Hematopoietic multipotent progenitor cell treated with erythropoietin and hydrocortisone succinate and interleukin-3 and kit ligand, for 8 days (in vitro differentiated cells): ENCODE measurements around the gene MAN2A1.

Experiments used
- DNase-seq: peaks from one replicate; pipeline ENCODE4 v3.0.0-alpha.2; 2015

MAN2A1 gene

DNA sequence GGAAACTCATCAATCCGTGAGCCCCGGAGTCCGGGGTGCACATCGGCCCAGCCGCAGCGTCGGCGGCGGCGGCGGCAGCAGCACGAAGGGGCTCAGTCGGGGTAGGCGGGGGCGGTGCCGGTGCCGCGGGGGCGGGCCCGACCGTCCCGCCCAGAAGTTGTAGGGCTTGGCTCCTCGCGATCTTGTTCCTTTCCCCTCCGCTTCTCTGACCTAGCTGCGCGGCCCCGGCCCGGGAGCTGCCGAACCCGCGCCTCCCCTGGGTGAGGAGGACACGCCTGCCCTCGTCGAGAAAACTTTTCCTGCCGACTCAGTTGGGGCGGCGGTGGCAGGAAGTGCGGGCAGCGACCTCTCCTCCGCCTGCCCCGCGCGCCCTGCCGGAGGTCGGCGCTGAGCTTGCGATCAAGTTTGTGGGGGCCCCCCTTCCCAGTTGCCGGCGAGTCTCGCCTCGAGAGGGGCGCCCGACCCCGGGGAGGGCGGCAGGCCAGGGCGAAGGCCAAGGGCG lies at the start of gene MAN2A1:
Gene MAN2A1, plus strand, starts transcription at position 188 of the 502 bp plus-strand sequence. CDS start 491 bp downstream, outside the sequence.
- DNase-seq = peak; percentile 85

DNA sequence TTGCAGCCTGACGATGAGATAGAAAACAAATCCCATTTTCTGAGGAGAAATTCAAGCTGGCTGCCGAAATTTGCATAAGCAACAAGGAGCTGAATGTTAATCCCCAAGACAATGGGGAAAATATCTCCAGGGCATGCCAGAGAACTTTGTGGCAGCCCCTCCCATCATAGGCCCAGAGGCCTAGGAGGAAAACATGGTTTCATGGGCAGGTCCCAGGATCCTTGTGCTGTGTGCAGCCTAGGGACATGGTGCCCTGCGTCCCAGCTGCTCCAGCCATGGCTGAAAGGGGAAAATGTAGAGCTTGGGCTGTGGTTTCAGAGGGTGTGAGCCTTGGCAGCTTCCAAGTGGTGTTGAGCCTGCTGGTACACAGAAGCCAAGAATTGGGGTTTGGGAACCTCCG lies 48.8 kb upstream of the MAN2A1 start:
- DNase-seq = no peak

DNA sequence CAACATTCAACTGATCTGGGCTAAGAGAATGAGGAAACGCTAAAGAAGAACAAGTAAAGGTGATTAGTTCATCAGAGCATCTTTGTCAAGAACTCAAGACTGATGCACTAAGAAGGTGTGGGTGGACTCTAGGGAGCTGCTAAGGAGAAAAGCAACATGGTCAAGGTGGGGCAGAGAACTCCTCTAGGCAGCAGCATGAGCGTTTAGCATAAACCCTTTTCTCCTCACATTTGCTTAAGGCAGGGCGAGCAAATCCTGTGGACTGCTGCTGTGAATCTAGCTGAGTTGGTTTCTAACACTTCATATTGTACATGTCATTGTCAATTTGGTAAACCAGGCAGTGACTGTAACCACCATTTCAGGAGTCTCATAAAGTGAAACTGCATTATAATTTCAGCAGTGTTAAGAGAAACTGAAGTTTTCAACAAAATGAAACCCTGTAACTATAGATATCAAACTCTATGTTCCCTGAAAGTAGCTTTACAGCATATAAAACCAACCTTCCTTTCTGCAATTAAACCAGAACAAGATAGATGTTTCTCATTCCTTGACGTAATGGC lies 45.9 kb upstream of the MAN2A1 start:
- DNase-seq = no peak

DNA sequence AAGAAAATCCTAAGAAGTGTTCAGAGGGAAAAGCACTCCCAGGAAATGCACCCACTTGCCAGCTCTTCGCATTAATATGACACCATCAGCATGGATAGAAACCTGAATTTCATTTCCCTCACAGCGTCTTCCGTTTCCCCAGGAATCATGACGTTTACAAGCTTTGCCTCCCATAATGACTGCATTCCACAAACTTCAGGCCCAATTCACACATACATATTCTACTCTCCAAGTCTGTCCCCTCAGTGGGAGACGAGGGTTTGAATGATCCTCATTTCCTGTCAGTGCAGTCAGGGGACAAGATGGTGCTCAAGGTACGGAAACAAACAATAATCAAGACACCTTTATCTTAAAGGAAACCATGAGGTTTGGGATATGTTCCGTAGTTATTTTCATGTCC lies 44.9 kb upstream of the MAN2A1 start:
- DNase-seq = no peak

DNA sequence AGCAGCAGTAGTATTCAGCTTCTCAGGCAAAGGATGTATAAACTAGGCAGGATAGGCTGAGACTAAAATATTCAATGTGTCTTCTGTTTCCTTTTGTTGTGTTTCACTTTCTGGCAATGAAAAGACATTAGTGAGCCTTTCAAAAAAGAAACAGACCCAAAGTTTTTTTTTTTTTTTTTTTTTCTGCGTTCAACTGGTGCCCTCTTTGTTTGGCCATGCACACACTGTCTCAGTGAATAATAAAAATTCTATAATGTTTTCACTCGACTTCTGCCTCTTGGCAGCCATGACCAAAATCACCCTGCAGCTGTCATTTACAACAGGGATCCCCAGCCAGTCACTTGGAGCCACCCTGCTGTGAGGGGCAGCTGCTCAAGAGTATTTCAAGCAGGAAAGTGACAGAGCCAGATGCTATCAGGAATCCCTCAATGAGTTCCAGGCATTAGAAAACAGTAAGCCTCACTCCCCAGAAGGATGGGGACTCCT lies 44.0 kb upstream of the MAN2A1 start:
- DNase-seq = no peak

DNA sequence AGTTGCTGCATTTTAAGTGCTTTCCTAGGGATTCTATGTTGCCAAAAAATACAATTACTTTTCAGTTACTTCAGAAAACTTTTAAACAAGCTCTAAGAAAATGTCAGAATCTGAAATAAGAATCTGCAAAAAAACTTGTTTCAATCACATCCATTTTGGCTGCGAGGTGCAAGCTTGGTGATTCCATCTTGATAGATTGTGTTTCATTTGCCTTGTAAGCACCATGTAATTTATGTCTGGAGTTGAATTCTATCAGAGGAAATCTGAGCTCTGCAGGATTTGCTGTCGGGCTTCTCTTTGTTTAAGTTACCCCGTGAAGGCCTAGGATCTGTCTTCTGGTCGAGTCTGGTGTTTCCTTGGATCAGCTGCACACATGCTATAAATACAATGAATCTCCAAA lies 40.4 kb upstream of the MAN2A1 start:
- no peak for DNase-seq

DNA sequence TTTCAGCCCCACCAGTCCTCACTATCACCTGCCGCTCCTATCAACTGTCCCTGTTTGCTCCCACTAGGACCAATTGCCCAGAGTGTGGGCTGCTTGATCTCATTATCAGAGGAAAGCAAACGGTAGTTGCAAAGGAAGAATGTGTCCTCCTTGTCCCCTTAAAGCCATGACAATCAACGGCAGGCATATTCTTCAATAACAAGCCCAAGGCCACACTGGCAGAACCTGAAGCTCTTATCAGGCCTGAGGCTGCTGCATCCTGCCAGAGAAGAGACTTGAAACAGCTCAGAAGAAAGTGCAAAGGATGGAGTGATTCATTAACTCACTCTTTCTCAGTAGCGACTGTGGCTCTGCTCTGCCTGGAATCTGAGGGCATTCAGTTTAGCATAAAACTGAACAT lies 39.2 kb upstream of the MAN2A1 start:
- DNase-seq = peak; percentile 63

DNA sequence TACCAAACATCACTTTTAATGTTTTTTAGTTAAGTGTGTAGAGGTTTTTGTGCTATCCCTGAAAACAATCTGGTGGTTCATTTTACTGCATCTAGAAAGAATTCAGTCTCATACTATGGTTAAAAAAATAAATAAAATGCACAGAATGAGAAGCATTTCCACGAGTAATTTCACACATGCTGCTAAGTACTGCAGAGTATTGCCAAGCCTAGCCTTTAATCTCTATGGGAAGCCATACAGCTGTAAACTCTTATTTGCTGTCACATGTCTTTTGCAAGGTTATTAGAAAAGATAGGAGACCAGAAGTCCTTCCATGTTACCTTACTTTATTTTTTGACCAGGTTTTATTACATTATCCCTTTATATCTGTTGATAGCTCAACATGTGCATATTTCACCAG lies 37.6 kb upstream of the MAN2A1 start:
- no peak for DNase-seq

DNA sequence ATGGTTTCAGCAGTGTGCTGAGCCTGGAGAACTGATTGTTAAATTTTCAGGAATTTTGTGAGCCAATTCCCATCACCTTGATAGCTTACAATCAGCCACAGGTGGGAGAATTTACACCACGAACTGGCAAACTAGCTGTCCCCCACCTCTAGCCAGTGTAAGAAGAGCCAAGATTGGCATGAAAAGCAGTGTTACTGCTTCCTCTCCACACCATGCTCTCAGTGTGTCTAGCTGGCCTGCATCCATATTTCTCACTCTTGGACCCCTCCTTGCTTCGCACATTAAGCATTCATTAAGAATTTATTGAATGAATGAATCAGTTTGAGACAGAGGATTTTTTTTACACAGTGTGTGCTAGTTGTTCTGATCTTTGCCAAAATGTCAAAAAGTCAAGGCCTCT lies 36.7 kb upstream of the MAN2A1 start:
- no peak for DNase-seq

DNA sequence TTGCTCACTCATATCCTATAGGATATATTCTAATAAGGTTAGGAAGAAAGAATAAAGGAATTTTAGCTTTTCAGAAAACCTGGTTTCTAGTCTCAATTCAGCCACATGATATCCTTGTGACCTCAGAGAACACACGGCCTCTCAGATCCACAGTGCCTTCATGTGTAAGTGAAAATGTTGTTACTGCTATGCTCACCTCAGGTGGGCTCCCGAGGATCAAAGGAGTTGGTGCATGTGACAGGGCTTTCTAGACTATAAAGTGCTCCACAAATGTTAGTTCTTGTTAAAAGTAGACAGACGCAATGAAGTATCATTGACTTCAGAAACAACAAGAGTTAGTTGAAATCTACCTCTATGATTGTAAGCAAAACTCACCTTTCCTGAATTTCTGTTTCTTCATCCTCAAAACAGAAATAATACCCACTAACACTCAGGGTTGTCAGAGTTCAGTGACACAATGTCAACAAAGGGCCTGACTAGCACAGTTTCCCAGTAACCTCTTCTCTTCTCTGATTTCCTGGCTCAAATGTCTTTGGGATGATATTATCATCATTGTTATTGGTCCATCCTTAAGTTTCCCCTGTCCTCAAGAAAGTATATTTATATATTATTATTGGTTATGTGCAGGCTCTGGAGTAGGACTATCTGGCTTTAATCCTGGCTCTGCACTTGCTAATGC lies 36.0 kb upstream of the MAN2A1 start:
- DNase-seq = no peak

DNA sequence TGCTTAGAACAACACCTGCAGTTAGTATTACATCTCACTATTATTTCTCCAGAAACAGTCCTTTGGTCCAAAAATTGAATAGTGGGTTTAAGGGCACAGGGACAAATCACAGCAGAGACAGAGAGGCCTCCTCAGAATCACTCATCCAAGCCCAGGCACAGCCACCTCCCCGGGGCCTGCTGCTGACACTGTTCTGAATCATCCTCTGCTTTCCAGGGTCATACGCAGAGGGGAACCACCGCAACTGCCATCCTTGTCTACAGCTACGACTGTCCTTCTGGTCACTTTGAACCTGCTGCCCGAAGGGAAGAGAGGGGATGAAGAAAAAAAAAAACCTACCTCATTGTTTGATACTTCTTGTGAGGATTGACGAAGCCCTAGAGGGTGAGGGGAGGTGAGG lies 35.3 kb upstream of the MAN2A1 start:
- no peak for DNase-seq

DNA sequence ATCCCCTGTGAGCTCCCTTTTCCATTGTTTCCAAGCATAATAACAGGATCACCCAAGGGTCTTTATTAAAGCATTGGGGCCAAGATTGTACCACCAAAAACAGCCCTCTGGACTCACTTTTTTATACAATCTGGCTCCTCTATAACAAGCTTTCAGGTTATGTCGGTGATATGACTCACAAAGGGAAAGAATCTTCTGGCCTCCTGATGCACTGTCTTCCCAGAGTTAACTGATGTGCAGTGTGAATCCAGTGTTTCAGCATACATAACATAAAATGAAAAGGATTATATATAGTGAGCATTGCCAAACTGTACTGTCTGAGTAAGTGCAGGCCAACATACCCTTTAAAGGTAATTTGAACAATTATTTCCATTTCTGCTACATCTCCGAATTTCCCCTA lies 33.9 kb upstream of the MAN2A1 start:
- no peak for DNase-seq

DNA sequence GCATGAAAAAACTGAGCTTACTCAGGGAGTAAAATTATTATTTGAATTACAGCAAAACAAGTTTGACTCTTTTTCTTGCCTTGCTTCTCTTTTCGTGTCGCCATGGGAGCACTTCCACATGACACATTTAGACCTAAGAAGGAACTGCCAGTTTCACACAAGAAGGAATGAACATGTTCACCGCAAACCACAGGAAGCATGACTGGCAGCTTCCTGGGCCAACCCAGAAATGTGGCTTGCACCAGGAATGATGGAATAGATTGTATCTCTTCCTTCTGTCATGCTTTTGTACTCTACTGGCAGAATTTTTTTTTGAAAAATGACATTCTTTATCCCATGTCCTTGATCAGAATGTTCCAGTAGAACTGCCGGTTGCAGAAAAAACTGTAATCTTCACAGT lies 32.9 kb upstream of the MAN2A1 start:
- peak; percentile 91 for DNase-seq

DNA sequence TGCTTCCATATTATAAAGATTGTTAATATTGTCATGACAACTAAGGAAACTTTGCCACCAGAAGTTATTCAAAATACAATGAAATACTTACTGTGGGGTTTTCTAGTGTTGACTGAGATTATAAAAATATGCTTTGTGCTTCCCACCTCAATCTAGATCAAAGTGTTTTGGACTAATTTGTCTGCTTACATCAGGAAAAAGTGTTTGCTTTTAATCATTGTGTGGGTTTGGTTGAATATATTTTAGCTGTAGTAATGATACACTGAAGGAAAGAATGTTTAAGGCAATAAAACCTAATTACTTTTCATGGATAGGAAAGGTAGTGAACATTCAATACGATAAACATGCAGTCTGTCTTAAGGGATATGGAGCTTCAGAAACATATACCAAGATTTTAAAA lies 29.8 kb upstream of the MAN2A1 start:
- DNase-seq = no peak

DNA sequence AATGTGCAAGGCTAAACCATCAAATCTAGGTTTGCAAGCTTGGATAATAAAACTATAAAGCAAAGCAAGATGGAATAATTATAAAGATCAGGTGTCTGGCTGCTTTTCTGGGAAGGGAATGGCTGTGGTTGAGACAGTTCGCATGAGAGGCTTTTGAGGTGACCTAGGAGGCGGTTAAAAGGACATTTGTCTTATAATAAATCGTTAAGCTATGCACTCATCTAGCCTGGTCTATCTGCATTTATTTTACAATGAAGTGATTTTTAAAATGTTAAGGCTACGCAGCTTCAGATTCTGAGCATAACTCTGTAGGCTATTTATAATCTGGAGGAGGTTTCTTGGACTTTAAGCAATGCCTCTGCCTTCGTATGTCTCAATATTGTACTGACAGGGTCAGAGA lies 29.4 kb upstream of the MAN2A1 start:
- no peak for DNase-seq

DNA sequence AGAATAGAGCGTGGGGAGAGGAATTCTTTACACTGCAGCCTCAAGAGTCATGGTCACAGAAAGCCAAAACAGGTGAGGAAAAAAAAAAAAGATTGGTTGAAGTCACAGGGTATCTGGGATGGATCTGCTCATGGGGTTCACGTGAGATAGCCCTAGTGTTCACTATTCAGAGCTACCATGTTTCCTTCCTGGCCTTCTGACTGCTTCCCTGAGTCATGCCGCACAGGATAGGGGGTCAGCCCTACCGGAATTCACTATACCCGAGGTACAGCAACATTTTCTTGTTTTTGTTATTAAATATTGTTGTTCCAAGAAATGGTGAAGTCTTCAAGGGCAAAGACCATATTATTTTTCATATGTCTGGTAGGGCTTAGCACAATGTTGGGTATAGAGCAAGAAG lies 21.5 kb upstream of the MAN2A1 start:
- no peak for DNase-seq

DNA sequence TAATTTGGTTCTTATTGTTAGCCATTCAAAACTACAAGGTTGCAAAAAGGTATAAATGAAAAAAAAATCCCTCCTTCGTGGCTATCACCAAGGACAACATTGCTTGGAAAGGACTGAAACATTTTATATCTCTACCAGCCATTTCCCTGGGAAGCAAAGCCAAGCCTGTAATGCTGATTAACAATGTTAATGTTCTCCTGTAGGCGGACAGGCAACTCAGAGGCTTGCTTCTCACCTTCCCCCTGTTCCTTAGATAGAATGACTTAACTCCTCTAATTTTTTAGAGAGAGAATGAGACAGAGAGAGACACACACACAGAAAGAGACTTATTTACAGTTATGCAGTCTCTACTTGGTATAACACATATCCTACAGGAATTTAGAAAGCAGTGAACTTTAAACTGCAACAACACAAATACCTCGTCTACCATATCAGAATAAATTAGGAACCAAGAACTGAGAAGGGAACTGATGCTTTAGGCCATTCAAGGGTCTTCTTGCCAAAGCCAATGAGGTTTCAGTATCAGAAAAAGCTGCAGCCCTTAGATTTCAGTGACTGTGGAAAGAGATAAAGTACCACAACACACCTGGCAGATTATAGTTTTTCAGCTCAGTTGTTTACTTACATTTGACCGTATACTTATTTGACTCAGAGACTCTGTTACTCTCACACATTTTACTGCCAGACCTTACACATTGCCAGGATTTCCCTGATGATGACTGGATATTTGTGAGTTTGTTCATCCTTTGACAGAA lies 20.9 kb upstream of the MAN2A1 start:
- DNase-seq = no peak

DNA sequence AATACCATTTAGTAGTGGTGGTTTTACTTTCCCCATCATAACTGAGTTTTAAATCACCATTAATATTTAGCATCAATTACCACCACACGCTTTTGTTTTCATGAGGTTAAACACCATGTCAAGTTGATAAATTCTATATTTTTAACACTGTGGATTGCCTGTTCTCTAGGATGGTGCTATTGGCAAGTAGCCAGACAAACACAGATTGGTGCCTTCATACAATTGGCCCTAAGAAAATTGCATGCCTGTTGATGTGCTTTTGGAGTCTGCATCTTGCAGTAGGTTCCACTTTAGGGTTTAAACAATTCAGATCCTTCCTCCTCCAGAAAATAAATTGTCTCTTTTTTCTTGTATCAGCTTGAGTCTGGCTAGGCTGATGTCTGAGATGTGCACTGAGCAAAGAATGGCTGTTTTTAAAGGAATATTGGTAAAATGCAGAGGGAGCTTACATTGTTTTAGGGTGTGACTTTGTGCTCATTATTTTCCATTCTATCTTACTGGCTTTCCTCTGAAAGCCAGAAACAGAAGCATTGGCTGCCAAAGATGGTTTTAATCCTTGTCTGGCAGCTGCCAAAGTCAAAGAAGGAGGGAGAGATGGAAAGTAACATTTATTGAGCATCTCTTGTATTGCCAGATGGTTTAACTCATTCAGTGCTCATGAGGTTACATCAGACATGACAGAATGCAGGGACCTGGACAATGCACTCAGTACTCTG lies 19.6 kb upstream of the MAN2A1 start:
- DNase-seq = no peak

DNA sequence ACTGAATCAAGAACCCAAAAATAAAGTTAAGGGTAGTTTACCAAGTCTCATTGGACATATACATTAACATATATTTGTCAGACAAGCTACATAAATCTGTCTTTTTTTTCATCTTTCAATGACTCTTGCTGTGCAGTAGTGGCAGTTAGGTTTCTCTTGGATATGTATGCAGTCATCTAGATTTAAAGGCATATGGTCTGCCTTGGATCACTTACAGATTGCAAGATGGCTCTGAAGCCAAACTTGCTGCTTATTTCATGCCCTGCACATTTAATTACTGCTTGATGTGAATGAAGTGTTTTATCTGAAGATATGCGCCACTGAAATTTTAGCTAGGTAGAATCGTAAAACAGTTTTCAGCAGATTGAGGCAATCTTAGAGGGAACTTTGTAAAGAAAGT lies 18.6 kb upstream of the MAN2A1 start:
- DNase-seq = no peak

DNA sequence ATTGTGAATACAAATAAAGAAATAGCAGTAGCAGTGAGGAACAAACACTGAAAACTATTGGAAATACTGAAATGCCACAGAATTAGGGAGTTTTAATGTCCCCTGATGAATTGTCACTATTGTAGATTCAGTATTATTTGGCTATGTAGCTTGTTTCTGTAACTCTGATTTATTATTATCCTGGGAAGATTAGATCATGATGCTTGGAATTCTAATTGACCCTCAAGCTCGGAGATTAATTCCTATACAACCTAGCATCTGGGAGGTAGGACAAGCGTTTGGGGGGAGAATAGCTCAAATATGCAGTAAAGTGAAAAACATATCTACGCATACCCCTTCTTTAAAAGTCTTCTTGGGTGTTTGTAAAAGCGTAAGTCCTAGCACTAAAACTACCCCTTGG lies 15.1 kb upstream of the MAN2A1 start:
- no peak for DNase-seq

DNA sequence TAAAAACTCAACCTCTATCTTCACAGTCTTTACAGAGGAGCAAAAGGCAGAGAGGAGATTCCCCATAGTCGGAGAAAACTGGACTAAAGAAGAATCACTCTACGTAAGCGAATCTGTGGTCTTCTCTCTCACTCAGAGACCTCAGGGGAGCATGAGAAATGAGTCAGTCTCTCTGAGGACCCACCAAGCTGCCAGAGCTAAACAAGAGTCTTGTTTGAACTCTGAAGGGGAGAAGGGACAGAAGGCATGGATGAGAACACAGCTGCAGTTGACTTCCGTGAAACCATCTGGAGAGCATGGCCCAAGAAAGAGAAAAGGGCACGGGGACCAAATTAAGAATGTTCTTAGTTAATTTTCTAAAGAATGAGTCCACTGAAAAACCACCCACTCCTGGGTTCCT lies 12.8 kb upstream of the MAN2A1 start:
- no peak for DNase-seq

DNA sequence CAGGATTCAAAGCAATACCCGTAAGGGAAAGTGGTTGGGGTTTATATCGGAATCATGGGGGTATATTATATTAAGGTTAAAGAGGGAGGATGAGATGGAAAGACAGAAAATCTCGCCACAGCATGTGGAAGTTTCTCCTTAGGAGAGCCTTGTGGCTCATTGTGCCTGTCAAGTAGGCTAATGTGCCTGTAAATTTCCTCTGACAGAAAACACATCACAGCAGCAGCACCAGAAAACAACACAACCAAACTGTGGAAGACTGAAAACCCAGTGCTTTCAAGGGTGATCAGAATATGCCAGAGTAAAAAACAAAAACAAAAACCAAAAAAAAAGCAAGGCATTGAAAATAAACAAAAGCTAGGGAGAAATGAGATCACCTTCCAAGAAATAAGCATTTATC lies 11.3 kb upstream of the MAN2A1 start:
- DNase-seq = no peak

DNA sequence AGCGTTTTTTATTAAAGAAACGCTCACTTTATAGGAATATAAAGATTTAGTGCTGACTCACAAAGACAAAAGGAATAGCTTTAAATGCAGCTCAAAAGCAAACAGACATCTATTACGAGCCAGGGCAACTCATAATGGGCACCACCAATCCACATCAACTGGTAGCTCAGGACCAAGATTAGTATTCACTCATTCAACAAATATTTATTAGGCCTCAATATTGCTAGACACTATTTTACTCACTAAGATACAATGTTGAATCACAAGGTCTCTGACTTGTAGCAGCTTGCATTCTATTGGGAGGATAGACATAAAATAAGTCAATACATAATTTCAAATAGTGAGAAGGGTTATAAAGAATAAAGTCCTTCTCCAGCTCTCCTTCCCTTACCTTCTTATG lies 8.0 kb upstream of the MAN2A1 start:
- no peak for DNase-seq

DNA sequence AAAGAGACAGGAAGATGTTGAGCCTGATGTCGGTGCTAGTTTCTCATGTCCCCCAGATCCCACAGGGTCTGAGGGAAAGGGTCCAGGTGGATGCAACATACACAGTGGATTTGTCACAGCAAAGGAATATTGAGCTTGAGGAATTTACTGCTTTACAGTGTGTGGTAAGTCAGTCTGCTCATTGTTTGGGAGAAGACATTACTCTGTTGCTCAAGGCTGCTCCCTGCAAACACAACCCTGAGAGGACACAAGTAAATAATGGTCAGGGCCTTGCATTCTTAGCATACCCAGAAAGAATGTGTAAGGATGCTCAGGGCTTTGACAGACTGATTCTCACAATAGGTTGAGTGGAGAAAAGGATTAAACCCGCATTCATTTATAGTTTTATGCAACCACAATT lies 7.3 kb upstream of the MAN2A1 start:
- no peak for DNase-seq
